H1 (cell line): ENCODE data around the gene FHAD1. TPM values are rescaled to one million over a fixed set of nuclear protein-coding genes. Genes with fewer than 3 reads are reported as not detected.

Source experiments
- CBX5 ChIP-seq: fragments of 300-800, 300-1000 bp; sonication (generic); IDR thresholded peaks from 2 replicates; pipeline ENCODE4 v1.7.1; 2016; ENCODE audit warnings: antibody characterized with exemption, low read length, low read depth
- CREB1 ChIP-seq: IDR thresholded peaks from 2 replicates; pipeline ENCODE4 v1.6.1; 2012; ENCODE audit warnings: inconsistent platforms
- POLR2AphosphoS5 ChIP-seq: IDR thresholded peaks from 2 replicates; pipeline ENCODE4 v1.6.1; 2011; ENCODE audit warnings: low read depth, low read length
- SIRT6 ChIP-seq: IDR thresholded peaks from one replicate; pipeline ENCODE4 v1.7.1; 2012; ENCODE audit warnings: low read length, inconsistent platforms
- YY1 ChIP-seq: IDR thresholded peaks from 2 replicates; pipeline ENCODE4 v1.6.1; 2011; ENCODE audit warnings: low read depth, mild to moderate bottlenecking, low read length
- polyA plus RNA-seq, 7 experiments: library from polyadenylated mRNA; depleted of rRNA in 3 of 7; stranded (reverse) in 5 of 7; unstranded in 2 of 7; fragments of >200 nt in 5 of 7; fragments of 200-250 nt in 2 of 7; gene quantifications; 1 replicate in 5 of 7; 2 replicates in 1 of 7; 4 replicates in 1 of 7; pipeline versions ENCODE4 v1.2.1 to v1.2.3, GENCODE V29; 2011 to 2013; ENCODE audit warnings: missing spikeins in 2 of 7, mixed read lengths in 2 of 7
- total RNA-seq: library from RNA; stranded (reverse); fragmentation: NEBNext Ultra II Directional; extraction: Animal tissue kit (Norgen Biotek cat#: 25700); gene quantifications from 2 replicates; pipeline ENCODE4 v1.2.1, GENCODE V29; 2021

Gene FHAD1
- total and polyA plus RNA-seq, 2 of the 8 experiments (the other 6 are each of a cell fraction or from before 2014, with no cell fraction given): 0.39 to 0.69 TPM

DNA sequence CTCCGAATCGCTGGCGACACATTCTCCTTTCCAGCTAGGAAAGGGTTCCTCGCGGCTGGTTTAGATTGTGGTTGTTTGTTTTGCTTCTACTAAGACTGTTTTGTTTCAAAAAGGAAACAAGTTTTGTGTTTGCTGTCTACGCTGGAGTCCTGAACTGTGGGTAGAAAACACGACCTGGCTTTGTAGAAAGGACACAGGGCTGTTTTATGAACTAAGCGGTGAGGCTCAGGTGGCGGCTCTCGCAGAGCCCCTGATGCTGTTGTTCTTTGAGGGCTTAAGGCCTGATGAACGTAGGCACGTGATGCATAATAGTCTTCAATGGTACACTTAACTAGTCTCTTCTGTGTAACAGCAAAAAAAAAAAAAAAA lies 27.0 kb upstream of the FHAD1 start (continued):
- TF ChIP-seq SIRT6: no peak
- TF ChIP-seq YY1: no peak
- no peak for TF ChIP-seq POLR2AphosphoS5
- TF ChIP-seq CBX5: no peak
- TF ChIP-seq CREB1: no peak
- TF ChIP-seq, all 59 proteins: peak for 0
